Thoracic aorta (tissue), 2 donors: Measurements from ENCODE around the gene MPST. TPM values are rescaled to one million over a fixed set of nuclear protein-coding genes. Genes with fewer than 3 reads are reported as not detected.

Experiments
- ATAC-seq: fragments of 150-250 bp; one replicate; pipeline ENCODE4 v1.8.0; 2017; ENCODE audit warnings: low read depth; ENCODE audit not compliant: insufficient number of reproducible peaks, low FRiP score
- DNase-seq: peaks from one replicate; pipeline ENCODE4 v3.0.0-alpha.2; 2020; ENCODE audit warnings: low spot score
- H3K27ac ChIP-seq, 2 donors: fragments of 200-600 bp; sonication (generic); 1 replicate in 1 of 2; 2 replicates in 1 of 2; pipeline ENCODE4 v1.5.1; 2016; ENCODE audit warnings: mild to moderate bottlenecking in 2 of 2, moderate library complexity in 2 of 2
- H3K27me3 ChIP-seq: fragments of 200-600 bp; sonication (generic); replicated peaks from 2 replicates; pipeline ENCODE4 v1.6.0; 2016; ENCODE audit warnings: mild to moderate bottlenecking; ENCODE audit not compliant: insufficient read depth
- H3K36me3 ChIP-seq: fragments of 200-600 bp; sonication (generic); one replicate; pipeline ENCODE4 v1.5.1; 2016
- H3K4me1 ChIP-seq, 2 donors: fragments of 200-600 bp; sonication (generic); 1 replicate in 1 of 2; 2 replicates in 1 of 2; pipeline versions ENCODE4 v1.5.1 to v1.6.0; 2016; ENCODE audit warnings: low read depth in 2 of 2, mild to moderate bottlenecking in 1 of 2; ENCODE audit not compliant: control insufficient read depth in 1 of 2
- H3K4me3 ChIP-seq: fragments of 200-600 bp; sonication (generic); 2 replicates; pipeline ENCODE4 v1.5.1; 2016; ENCODE audit warnings: mild to moderate bottlenecking
- H3K9me3 ChIP-seq: fragments of 200-600 bp; sonication (generic); 2 replicates; pipeline ENCODE4 v1.5.1; 2016
- total RNA-seq, 2 donors: library from RNA; depleted of rRNA; stranded (reverse); fragments of >200 nt; gene quantifications; one replicate each; pipeline versions ENCODE4 v1.1.0 to v1.2.3, GENCODE V29; 2016
- TF ChIP-seq, protein P1 (sequence below): fragments of 200-600 bp; sonication (generic); IDR thresholded peaks from one replicate; pipeline ENCODE4 v1.5.1; 2019; ENCODE audit warnings: antibody characterized with exemption

MPST gene
- total RNA-seq, 2 donors from 2014 or later = 70.1 to 108 TPM

DNA sequence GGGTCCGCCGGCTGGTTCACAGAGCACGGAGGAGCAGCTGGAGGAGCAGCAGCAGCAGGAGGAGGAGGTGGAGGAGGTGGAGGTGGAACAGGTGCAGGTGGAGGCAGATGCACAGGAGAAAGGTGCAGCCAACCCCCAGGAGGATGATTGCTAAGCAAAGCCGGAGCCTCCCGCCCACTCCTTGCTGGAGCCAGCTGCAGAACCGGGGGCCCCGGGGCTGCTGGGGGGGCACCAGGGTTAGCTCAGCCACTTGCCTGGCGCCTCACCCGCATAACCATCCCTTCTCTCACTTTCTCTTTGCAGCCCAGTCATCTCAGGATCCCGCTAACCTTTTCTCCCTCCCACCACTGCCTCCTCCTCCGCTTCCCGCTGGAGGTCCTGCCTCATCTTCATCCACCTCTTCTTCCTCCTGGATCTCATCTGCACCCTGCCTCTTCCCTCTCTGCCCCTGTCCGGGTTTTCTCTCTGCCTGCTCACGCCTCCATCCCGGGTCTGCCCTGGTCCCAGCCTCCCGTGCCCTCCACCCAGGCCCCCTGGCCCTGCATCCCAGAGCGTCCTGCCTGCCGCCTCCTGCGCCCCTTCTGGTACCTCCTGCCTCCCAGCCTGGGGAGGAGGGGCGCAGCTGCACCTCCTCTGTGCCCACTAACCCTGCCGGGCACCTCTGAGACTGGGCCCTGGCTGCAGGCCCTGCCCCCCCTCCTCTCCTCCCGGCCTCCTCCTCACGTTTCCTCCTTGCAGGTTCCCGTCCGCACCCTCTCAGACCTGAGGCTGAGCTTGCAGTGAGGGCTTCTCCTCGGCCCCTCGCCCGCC is 41.5 kb downstream of the MPST start:
- Histone ChIP-seq H3K27ac (no peak overlapping the region), H3K4me1 (no peaks in the 10 kb centered on the region), H3K36me3 (peaks cover 33% of the 10 kb centered on the region), H3K27me3 (no peaks in the 10 kb centered on the region), H3K9me3 (no peaks in the 10 kb centered on the region), H3K4me3 (no peak overlapping the region)
- DNase-seq (no peak), ATAC-seq (no peak)
- TF ChIP-seq, protein P1, sequence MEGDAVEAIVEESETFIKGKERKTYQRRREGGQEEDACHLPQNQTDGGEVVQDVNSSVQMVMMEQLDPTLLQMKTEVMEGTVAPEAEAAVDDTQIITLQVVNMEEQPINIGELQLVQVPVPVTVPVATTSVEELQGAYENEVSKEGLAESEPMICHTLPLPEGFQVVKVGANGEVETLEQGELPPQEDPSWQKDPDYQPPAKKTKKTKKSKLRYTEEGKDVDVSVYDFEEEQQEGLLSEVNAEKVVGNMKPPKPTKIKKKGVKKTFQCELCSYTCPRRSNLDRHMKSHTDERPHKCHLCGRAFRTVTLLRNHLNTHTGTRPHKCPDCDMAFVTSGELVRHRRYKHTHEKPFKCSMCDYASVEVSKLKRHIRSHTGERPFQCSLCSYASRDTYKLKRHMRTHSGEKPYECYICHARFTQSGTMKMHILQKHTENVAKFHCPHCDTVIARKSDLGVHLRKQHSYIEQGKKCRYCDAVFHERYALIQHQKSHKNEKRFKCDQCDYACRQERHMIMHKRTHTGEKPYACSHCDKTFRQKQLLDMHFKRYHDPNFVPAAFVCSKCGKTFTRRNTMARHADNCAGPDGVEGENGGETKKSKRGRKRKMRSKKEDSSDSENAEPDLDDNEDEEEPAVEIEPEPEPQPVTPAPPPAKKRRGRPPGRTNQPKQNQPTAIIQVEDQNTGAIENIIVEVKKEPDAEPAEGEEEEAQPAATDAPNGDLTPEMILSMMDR = no peak

DNA sequence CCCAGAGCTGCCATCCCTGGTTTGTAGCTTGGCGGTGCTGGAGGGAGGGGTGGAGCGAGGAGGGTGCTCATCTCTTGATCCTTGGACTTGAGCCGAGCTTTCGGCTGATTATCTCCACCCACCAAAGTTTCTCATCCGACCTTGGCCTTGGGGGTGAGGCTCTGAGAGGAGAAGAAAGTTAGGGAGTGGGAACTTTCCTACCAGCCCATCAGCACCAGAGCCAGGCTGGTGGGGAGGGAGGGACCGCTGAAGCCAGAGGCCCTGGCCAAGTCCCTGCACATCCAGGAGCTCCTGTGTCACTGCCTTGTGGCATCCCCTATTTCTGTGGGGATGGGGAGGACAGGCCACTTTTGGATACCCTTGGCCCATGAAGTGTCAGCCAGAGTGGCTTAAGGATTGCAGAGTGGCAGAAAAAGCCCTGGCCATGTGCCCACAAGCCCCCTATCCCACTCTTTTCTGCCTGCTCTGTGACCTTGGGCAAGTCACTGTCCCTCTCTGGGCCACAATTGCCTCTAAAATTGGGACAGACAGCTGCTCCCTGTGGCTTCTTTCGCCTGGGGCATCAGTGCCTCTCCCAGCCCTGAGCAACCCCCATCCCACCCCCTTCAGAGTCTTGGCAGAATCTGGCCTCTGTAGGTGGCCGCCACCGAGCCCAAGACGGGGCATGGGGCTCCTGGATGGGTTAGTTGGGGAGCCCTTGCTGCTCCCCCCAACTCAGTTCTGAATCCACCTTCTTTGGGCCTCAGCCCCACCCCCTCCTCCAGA is 42.3 kb downstream of the MPST start:
- Histone ChIP-seq H3K9me3 (no peaks in the 10 kb centered on the region), H3K36me3 (peaks cover 25% of the 10 kb centered on the region), H3K4me3 (no peak overlapping the region), H3K4me1 (no peaks in the 10 kb centered on the region), H3K27ac (no peak overlapping the region), H3K27me3 (no peaks in the 10 kb centered on the region)
- TF ChIP-seq, protein P1 = no peak
- ATAC-seq (no peak), DNase-seq (no peak)

DNA sequence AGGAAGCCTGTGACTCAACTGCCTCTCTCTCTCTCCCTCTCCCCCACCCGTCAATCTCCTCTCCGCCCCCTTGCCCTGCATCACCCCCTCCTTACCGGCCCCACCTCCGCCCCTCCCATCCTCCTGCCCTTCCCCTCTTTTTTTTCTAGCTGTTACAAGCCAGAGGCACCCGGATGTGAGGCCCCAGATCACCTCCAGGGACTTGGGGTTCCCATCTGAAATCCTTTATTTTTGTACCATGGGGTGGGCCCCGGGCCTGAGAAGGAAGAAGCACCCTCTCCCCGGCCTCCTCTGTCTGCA is 42.8 kb downstream of the MPST start:
- Histone ChIP-seq H3K9me3 (no peaks in the 10 kb centered on the region), H3K36me3 (peaks cover 19% of the 10 kb centered on the region), H3K27me3 (no peaks in the 10 kb centered on the region), H3K27ac (no peak overlapping the region), H3K4me3 (no peak overlapping the region), H3K4me1 (no peaks in the 10 kb centered on the region)
- ATAC-seq (no peak), DNase-seq (no peak)
- TF ChIP-seq, protein P1 = no peak

DNA sequence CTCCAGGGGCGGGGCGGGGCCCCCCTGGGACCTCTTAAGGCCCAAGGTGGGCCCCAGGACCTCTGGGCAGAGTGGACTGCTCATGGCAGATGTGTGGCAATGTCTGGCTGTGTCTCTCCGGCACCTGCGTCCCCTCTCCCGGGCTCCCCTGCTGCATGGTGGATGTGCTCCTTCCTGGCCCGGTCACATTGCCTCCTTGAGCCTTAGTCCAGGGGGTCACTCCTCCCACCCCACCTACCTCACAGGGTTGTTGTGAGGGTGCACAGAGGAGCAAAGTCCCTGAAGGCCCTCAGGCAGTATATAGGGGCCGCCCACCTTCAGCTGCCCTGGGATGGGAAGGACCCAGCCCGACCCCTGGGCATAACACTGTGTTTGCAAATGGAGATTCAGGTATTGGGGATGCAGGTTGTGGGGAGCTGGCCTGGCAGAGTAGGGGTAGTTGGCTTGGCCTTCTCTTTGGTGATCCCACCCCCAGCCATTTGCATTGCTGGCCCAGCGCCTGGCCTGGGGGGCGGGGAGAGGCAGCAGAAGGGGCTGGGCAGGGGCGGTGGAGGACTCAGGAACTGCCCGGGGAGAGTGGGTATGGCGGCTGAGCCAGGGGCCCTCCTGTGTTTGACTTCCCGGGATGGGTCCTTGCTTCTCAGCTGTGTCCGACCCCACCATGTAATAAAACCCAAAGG is 43.3 kb downstream of the MPST start:
- DNase-seq = no peak
- TF ChIP-seq, protein P1 = no peak
- peaks cover 17% of the 10 kb centered on the region for H3K36me3 ChIP-seq
- ATAC-seq = no peak
- no peaks in the 10 kb centered on the region for H3K4me1 ChIP-seq
- H3K4me3 ChIP-seq = no peak overlapping the region
- no peak overlapping the region for H3K27ac ChIP-seq
- H3K27me3 ChIP-seq = no peaks in the 10 kb centered on the region
- no peaks in the 10 kb centered on the region for H3K9me3 ChIP-seq
